Measurements from ENCODE around the gene TRPM3.

GRCh38 chr9:70811638-70812037, 309.8 kb downstream of the TRPM3 start:
- TF ChIP-seq EP300 (IDR thresholded peaks at IDR 0.05) (no peak), CTCF (IDR thresholded peaks at IDR 0.05) (no peak)
